Measurements from ENCODE around the gene GPR84.
"Not testable (repeated sequence)": the region's sequence is repeated elsewhere in the genome, so short reads cannot be mapped to it uniquely, and the experiment has no call there.

Gene GPR84

GRCh38 chr12:54328595-54329337 lies 35.5 kb downstream of the GPR84 start:
- no peak overlapping the region for H3K27ac ChIP-seq
- H3K4me3 ChIP-seq (ENCODE audit: low read depth, low read length), result no peak overlapping the region
- no peaks in the 10 kb centered on the region for H3K4me1 ChIP-seq
- peaks cover 64% of the 10 kb centered on the region for H3K79me2 ChIP-seq
- no peaks in the 10 kb centered on the region for H3K36me3 ChIP-seq (ENCODE audit: control insufficient read depth, insufficient read depth, low read length)
- TF ChIP-seq CTCF (IDR thresholded peaks at IDR 0.05), result no peak
- H3K27me3 ChIP-seq (ENCODE audit: control insufficient read depth, insufficient read depth, low read length), result no peaks in the 10 kb centered on the region
- no peaks in the 10 kb centered on the region for H3K9me3 ChIP-seq (ENCODE audit: control insufficient read depth, low read length)
- H2AFZ ChIP-seq, result no peak overlapping the region
- no peak overlapping the region for H3K4me2 ChIP-seq (ENCODE audit: low read length)
- no peak overlapping the region for H3K9ac ChIP-seq

GRCh38 chr12:54325442-54326109 lies 38.7 kb downstream of the GPR84 start:
- Histone ChIP-seq H3K9ac (peak overlapping the region; percentile 81), H3K4me3 (ENCODE audit: low read depth, low read length) (peak overlapping the region; percentile 97), H3K79me2 (peaks cover 46% of the 10 kb centered on the region), H3K27ac (peak overlapping the region; percentile 91), H2AFZ (peak overlapping the region; percentile 98), H3K4me2 (ENCODE audit: low read length) (peak overlapping the region; percentile 98)
- H3K9me3 ChIP-seq (ENCODE audit: control insufficient read depth, low read length); H3K27me3 ChIP-seq (ENCODE audit: control insufficient read depth, insufficient read depth, low read length); H3K4me1 ChIP-seq; H3K36me3 ChIP-seq (ENCODE audit: control insufficient read depth, insufficient read depth, low read length): not testable (repeated sequence)

- H3K9ac ChIP-seq, result peak within 1 kb of the TSS; percentile 81
- H3K27ac ChIP-seq, result peak within 1 kb of the TSS; percentile 91
- TF ChIP-seq CTCF (IDR thresholded peaks at IDR 0.05), result peak; percentile 81
- peak within 1 kb of the TSS; percentile 97 for H3K4me3 ChIP-seq (ENCODE audit: low read depth, low read length)
- no peaks in the 10 kb centered on the region for H3K36me3 ChIP-seq (ENCODE audit: control insufficient read depth, insufficient read depth, low read length)
- peaks cover 44% of the 10 kb centered on the region for H3K79me2 ChIP-seq
- no peaks in the 10 kb centered on the region for H3K27me3 ChIP-seq (ENCODE audit: control insufficient read depth, insufficient read depth, low read length)
- H3K4me2 ChIP-seq (ENCODE audit: low read length), result peak within 1 kb of the TSS; percentile 98
- H3K9me3 ChIP-seq (ENCODE audit: control insufficient read depth, low read length), result no peaks in the 10 kb centered on the region
- H3K4me1 ChIP-seq, result no peaks in the 10 kb centered on the region
- H2AFZ ChIP-seq, result peak within 1 kb of the TSS; percentile 98
These were observed 39.5 kb downstream of the GPR84 start, which contains the start of gene COPZ1 for GRCh38 chr12:54324617-54325441. COPZ1 (plus strand) TSS chr12:54325131; CDS start chr12:54325164, 33 bp downstream.

GRCh38 chr12:54321363-54321762 lies 42.9 kb downstream of the GPR84 start:
- Histone ChIP-seq H3K9ac (no peak overlapping the region), H3K27ac (no peak overlapping the region), H3K4me1 (no peaks in the 10 kb centered on the region), H3K9me3 (ENCODE audit: control insufficient read depth, low read length) (no peaks in the 10 kb centered on the region), H3K27me3 (ENCODE audit: control insufficient read depth, insufficient read depth, low read length) (no peaks in the 10 kb centered on the region), H3K4me2 (ENCODE audit: low read length) (no peak overlapping the region), H2AFZ (no peak overlapping the region), H3K4me3 (ENCODE audit: low read depth, low read length) (no peak overlapping the region), H3K36me3 (ENCODE audit: control insufficient read depth, insufficient read depth, low read length) (no peaks in the 10 kb centered on the region), H3K79me2 (peaks cover 13% of the 10 kb centered on the region)
- no peak for TF ChIP-seq CTCF (IDR thresholded peaks at IDR 0.05)
